Measurements from ENCODE around the gene SPDYE3.
"Not testable (repeated sequence)": the region's sequence is repeated elsewhere in the genome, so short reads cannot be mapped to it uniquely, and the experiment has no call there.

The SPDYE3 gene

DNA sequence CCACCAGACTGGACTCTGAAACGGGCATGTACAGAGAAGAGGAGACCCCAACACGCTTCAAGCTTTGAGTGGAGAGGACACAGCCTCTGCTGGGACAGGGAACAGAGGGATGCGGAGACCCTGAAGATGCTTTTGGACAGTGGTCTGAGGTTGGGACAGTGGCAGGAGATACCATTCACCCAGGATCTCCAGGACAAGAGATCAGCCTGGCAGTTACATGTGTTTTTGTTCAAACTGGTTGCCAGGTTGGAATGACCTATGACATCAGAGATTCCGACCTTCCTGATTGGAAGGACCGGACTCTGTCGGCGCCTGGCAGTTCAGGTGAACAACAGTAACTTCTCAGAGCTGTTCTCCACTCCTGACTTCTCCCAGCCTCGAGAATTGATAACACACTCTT, at the start of gene SPDYE3:
SPDYE3 (plus strand) TSS at position 301 of the 400 bp plus-strand sequence. CDS start 184 bp downstream, outside the sequence.
- DNase-seq, result not testable (repeated sequence)

- not testable (repeated sequence) for DNase-seq
Measured at GRCh38 chr7:100259984-100260383, 47.5 kb upstream of the SPDYE3 start.

- DNase-seq, result not testable (repeated sequence)
Measured at GRCh38 chr7:100262896-100263295, 44.6 kb upstream of the SPDYE3 start.

- DNase-seq, result not testable (repeated sequence)
Measured at GRCh38 chr7:100264223-100264622, 43.3 kb upstream of the SPDYE3 start.

- not testable (repeated sequence) for DNase-seq
Measured at GRCh38 chr7:100264669-100265165, 42.8 kb upstream of the SPDYE3 start.

- DNase-seq, result not testable (repeated sequence)
Measured at GRCh38 chr7:100265851-100266250, 41.7 kb upstream of the SPDYE3 start.

DNA sequence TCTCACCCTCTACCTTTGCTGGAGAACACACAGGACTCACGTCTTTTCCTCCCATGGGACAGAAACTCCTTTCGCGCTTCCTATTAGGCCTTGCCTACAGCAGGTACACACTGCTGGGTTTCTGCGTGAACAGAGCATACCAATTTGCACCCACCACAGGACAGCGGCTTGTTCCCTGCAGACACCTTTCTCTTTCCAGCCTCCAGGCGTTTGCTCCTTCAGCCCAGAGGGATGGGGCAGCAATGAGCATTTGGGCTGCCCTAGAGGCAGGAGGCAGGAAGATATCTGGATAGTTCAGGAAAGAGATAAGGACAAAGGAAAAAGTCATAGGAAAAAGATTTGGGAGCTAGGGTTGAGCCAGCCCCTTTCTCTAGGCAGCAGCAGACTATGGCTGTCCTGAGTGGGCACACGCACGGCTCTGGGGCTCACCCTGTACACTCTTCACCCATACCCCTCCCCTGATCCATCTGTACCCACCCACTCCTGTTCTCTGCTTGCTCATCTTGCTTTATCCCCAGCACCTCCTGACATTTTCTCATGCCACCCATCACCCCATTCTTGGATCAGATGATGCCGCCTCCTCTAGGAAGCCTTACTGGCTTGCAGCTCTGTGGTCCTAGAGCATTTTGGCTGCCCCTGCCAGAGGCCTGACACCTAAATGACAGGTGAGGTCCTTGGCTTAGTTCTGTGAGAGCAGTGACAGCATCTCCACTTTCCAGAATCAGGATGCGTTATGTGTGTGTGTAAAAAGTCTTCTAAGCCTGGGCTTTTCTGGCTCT, 40.7 kb upstream of the SPDYE3 start:
- DNase-seq, result no peak

DNA sequence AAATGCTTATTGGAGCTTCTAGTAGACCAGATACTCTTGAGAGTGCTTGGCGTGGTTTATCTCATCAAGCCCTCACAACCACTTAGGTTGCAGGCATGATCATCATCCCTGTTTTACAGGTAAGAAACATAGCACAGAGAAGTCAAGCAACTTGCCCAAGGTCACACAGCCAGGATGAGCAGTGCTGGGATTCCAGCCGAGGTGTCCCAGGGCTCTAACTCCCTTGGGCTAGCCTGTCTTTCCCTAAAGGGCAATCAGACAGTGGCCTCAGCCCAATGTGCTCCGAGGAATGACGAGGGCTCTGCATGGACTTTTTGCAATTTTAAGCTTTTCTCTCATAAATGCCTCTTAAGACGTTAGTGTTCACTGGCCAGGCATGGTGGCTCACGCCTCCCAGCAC, 39.9 kb upstream of the SPDYE3 start:
- no peak for DNase-seq

- not testable (repeated sequence) for DNase-seq
Measured at GRCh38 chr7:100268882-100269281, 38.6 kb upstream of the SPDYE3 start.

DNA sequence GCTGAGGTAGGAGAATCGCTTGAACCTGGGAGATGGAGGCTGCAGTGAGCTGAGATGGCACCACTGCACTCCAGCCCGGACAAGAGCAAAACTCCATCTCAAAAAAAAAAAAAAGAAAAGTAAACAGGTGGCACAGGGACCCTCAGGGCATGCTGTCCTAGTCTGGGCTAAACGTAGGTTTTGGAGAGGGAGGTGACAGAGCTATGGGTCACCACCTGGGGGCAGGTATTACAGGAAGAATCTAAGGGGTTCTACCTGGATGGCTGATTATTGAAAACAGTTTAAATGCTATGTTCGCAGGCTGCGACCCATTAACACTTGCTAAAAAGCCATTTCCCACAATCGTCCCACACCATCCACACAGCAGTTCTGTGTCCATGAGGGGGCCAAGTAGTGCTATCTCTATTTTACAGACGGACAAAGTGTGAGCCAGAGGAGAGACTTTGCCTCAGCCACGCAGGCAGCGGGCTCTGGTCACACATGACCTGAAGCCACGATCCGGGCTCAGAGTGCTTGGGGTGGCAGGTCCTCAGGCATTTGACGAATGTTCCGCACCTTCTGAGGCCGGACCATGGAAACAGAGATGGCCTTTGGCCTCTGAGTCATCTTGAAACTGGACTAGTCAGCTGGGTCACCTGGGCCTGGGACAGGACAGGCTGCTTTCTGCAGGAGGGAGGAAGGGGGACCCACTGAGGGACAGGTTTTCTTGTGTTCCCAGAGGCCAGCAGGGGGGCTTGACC, 38.0 kb upstream of the SPDYE3 start:
- DNase-seq, result not testable (repeated sequence)

- not testable (repeated sequence) for DNase-seq
Measured at GRCh38 chr7:100270046-100270918, 37.2 kb upstream of the SPDYE3 start.

- not testable (repeated sequence) for DNase-seq
Measured at GRCh38 chr7:100270941-100271593, 36.4 kb upstream of the SPDYE3 start.

GRCh38 chr7:100271716-100272537, 35.6 kb upstream of the SPDYE3 start:
- DNase-seq, result peak; percentile 88 to 93

DNA sequence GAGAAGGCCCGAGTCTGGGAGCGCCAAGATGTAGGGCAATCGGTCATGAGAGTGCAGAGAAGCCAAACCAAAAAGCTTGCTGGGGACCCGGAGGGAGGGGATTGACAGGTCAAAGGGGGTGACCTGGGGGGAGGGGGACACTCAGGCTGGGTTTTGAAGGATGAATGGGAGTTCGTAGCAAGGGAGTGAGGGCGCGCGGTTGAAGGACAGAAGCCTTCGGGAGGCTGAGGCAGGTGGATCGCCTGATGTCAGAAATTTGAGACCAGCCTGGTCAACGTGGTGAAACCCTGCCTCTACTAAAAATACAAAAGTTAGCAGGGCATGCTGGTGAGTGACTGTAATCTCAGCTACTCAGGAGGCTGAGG, 35.0 kb upstream of the SPDYE3 start:
- DNase-seq, result not testable (repeated sequence)

GRCh38 chr7:100275120-100275519, 32.4 kb upstream of the SPDYE3 start:
- no peak for DNase-seq

DNA sequence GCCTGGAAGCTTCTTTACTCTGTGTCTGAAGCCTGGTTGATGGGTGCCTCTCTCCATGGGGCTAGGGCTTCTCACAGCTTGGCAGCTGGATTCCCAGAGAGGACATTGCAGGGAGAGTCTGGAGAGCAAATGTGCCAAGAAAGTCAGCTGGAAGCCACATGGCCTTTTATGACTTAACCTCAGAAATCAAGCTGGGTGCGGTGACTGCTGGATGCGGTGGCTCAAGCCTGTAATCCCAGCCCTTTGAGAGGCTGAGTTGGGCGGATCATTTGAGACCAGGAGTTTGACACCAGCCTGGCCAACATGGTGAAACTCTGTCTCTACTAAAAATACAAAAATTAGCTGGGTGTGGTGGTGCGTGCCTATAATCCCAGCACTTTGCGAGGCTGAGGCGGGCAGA, 31.4 kb upstream of the SPDYE3 start:
- not testable (repeated sequence) for DNase-seq

DNA sequence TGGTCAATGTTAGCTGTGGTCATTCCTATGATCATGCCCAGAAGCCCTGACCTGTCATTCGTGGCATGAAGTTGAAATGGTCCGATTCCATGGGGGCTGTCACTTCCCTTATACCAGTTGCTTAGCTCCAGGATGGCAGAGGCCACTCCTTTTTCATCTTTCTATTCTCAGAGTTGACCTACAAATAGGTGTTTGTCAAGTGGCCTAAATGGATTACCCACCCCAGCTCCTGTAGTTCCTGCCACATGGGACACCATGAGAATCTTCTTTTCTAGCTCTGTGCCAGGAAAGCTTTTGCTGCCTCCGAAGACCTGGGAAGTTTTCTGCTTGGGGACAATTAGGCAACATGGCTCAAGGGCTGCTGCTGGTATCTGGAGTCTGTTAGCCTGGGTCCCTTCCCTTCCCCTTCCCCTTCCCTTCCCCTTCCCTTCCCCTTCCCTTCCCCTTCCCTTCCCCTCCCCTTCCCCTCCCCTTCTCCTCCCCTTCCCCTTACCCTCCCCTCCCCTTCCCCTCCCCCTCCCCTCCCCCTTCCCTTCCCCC, 25.4 kb upstream of the SPDYE3 start:
- not testable (repeated sequence) for DNase-seq

DNA sequence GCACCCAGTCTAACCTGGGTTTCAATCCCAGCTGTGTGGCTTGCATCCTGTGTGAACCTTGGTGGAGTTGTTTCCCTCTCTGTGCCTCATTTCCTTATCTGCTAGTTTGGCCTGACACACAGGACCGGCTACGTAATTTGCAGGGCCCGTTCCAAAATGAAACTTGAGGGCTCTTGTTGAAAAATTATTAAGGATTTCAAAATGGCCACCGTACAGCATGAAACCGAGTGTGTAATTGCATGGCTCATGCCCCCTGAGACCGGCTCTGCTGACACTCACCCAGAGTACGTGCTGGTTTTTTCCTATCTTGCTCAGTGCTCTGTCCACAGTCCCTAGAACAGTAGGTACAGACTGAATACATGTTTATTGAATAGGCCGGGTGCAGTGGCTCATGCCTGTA, 24.4 kb upstream of the SPDYE3 start:
- DNase-seq, result not testable (repeated sequence)

GRCh38 chr7:100287191-100287969, 20.1 kb upstream of the SPDYE3 start:
- not testable (repeated sequence) for DNase-seq

DNA sequence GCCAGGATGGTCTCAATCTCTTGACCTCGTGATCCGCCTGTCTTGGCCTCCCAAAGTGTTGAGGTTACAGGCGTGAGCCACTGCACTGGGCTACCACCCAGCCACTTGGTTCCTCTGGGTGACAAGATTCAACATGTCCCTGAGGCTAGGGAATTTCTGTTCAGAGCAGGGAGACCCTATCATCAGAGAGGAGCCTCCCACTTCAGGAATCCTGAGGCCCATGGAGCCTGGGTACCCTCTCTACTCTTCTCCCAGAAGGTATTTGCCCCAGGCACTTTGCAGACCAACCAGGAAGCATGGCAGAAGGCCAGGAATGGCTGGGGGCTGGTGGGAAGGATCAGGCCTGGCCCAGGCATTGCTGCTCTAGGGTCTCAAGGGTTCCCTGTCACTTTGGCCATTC, 19.2 kb upstream of the SPDYE3 start:
- not testable (repeated sequence) for DNase-seq
